Suprapubic skin (tissue), 4 donors: Measurements from ENCODE around the gene QKI.

ENCODE experiments used
- CTCF ChIP-seq, 2 donors: fragments of 200-600 bp in 1 of 2; fragments of 450-650 bp in 1 of 2; sonication (generic) in 1 of 2; IDR thresholded peaks; one replicate each; pipeline ENCODE4 v1.5.1; 2016 to 2019; ENCODE audit warnings: antibody characterized with exemption in 2 of 2, mild to moderate bottlenecking in 1 of 2, moderate library complexity in 1 of 2
- POLR2A ChIP-seq, 2 donors: fragments of 450-650 bp; IDR thresholded peaks; one replicate each; pipeline ENCODE4 v1.6.1; 2017; ENCODE audit warnings: antibody characterized with exemption in 2 of 2, mild to moderate bottlenecking in 2 of 2, moderate library complexity in 2 of 2
- POLR2AphosphoS5 ChIP-seq, 3 donors: sonication (generic); formaldehyde crosslinking; IDR thresholded peaks; one replicate each; pipeline ENCODE4 v1.6.1; 2017; ENCODE audit warnings: antibody characterized with exemption in 3 of 3

- no peak for TF ChIP-seq CTCF (IDR thresholded peaks at IDR 0.05)
- TF ChIP-seq POLR2A (IDR thresholded peaks at IDR 0.05): no peak
- TF ChIP-seq POLR2AphosphoS5 (IDR thresholded peaks at IDR 0.05): no peak
Measured at GRCh38 chr6:163428373-163428772, 13.9 kb downstream of the QKI start.
